Measurements from ENCODE around the gene EHD3. TPM values are rescaled to one million over a fixed set of nuclear protein-coding genes. Genes with fewer than 3 reads are reported as not detected.

The EHD3 gene
- total RNA-seq, 1 donor from 2014 or later: 20.9 TPM

DNA sequence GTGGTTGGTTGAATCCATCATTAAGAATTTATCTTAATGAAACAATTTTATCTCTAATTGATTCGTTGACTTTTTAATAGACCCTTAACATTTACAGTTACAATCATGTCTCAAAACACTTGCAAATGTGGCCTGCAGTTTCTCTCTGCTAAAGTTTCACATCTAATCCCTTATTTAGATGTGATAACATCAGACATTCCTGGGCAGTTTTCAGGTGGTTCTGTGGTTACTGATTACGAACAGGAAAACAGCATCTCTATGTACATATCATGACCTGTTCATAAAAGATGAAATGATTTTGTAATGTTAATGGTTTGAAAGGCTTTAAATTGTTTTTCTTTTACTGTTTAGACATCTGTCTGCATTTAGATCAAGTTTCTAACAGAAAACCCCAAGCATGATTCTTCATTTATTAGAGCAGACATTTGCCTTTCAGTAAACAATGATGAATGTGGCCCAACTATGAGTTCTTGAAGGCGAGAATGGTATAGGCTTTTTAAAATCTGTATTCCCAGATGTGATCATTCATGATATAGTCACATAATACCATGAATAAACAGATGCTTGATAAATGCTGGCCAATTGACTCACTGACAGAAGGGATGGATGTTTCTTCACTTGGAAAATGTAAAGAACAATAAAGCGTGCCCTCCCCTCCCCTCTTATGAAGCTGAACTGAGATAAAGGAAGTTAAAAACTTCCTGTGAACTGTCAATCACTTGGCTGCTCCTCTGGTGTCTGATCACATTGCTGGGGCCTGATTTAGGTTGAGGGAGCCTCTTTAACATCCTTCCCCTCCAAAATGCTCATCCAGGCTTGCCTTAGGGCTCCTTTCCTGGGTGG lies 20.1 kb upstream of the EHD3 start:
- TF ChIP-seq EZH2 (IDR thresholded peaks at IDR 0.05; ENCODE audit: insufficient read depth, low read length): no peak
- TF ChIP-seq, protein P1, sequence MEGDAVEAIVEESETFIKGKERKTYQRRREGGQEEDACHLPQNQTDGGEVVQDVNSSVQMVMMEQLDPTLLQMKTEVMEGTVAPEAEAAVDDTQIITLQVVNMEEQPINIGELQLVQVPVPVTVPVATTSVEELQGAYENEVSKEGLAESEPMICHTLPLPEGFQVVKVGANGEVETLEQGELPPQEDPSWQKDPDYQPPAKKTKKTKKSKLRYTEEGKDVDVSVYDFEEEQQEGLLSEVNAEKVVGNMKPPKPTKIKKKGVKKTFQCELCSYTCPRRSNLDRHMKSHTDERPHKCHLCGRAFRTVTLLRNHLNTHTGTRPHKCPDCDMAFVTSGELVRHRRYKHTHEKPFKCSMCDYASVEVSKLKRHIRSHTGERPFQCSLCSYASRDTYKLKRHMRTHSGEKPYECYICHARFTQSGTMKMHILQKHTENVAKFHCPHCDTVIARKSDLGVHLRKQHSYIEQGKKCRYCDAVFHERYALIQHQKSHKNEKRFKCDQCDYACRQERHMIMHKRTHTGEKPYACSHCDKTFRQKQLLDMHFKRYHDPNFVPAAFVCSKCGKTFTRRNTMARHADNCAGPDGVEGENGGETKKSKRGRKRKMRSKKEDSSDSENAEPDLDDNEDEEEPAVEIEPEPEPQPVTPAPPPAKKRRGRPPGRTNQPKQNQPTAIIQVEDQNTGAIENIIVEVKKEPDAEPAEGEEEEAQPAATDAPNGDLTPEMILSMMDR (IDR thresholded peaks at IDR 0.05; ENCODE audit: insufficient read depth, low read depth, low read length): no peak
- Histone ChIP-seq H3K27me3 (ENCODE audit: insufficient read depth, low read length) (no peaks in the 10 kb centered on the region), H3K79me2 (ENCODE audit: insufficient read depth, low read length) (no peaks in the 10 kb centered on the region), H3K9ac (ENCODE audit: low read length) (no peak overlapping the region), H3K4me2 (ENCODE audit: low read length) (no peak overlapping the region), H3K27ac (ENCODE audit: low read depth, low read length) (no peak overlapping the region), H4K20me1 (ENCODE audit: insufficient read depth, low read length) (no peaks in the 10 kb centered on the region), H3K9me3 (ENCODE audit: insufficient read depth, low read depth, low read length) (no peaks in the 10 kb centered on the region), H2AFZ (ENCODE audit: low read depth, low read length) (no peak overlapping the region), H3K4me3 (ENCODE audit: insufficient read depth, low read depth, low read length) (no peak overlapping the region), H3K4me1 (ENCODE audit: insufficient read depth, low read length) (no peaks in the 10 kb centered on the region), H3K36me3 (ENCODE audit: insufficient read depth, low read length) (no peaks in the 10 kb centered on the region)
- peaks cover 9% of the 10 kb centered on the region for H3K27me3 Mint-ChIP-seq (ENCODE audit: low read depth, unreplicated experiment)
- FAIRE-seq (no peak), DNase-seq (ENCODE audit: low read depth) (no peak)
- H3K27ac Mint-ChIP-seq (ENCODE audit: unreplicated experiment): no peak overlapping the region
- no peaks in the 10 kb centered on the region for H3K9me3 Mint-ChIP-seq (ENCODE audit: unreplicated experiment)
- no peaks in the 10 kb centered on the region for H3K36me3 Mint-ChIP-seq (ENCODE audit: low read depth, unreplicated experiment)
- no peak overlapping the region for H3K4me3 Mint-ChIP-seq (ENCODE audit: unreplicated experiment)
- peaks cover 21% of the 10 kb centered on the region for H3K4me1 Mint-ChIP-seq (ENCODE audit: low read depth, unreplicated experiment)

DNA sequence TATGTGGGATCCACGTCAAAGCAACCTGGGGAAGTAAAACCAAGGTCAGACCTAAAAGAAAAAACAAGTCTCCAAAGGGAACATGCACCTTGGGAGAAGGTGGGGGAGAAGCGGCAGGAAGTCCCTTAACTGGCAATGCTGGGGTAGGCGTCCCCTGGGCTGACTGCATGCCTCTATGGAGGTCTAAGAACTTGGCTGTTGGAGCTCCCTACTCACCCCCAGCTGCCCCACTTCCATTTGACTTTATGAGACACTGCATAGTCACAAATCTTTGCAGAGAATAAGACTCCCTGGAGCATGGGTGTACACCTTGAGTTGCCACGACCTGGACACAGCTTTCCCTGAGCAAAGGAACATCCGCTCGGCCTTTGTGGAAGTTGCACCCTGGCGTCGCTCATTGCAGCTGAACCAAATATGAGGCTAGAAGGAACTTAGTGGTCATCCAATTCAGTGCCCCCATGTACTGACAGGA lies 19.5 kb upstream of the EHD3 start:
- peaks cover 6% of the 10 kb centered on the region for H3K27me3 Mint-ChIP-seq (ENCODE audit: low read depth, unreplicated experiment)
- no peak for FAIRE-seq
- no peak overlapping the region for H3K4me2 ChIP-seq (ENCODE audit: low read length)
- peaks cover 21% of the 10 kb centered on the region for H3K4me1 Mint-ChIP-seq (ENCODE audit: low read depth, unreplicated experiment)
- H3K9me3 ChIP-seq (ENCODE audit: insufficient read depth, low read depth, low read length): no peaks in the 10 kb centered on the region
- no peak overlapping the region for H3K9ac ChIP-seq (ENCODE audit: low read length)
- no peak overlapping the region for H2AFZ ChIP-seq (ENCODE audit: low read depth, low read length)
- no peak for DNase-seq (ENCODE audit: low read depth)
- H3K27me3 ChIP-seq (ENCODE audit: insufficient read depth, low read length): peaks cover 2% of the 10 kb centered on the region
- no peak overlapping the region for H3K4me3 ChIP-seq (ENCODE audit: insufficient read depth, low read depth, low read length)
- no peaks in the 10 kb centered on the region for H3K79me2 ChIP-seq (ENCODE audit: insufficient read depth, low read length)
- H3K36me3 Mint-ChIP-seq (ENCODE audit: low read depth, unreplicated experiment): no peaks in the 10 kb centered on the region
- no peaks in the 10 kb centered on the region for H3K36me3 ChIP-seq (ENCODE audit: insufficient read depth, low read length)
- H3K4me3 Mint-ChIP-seq (ENCODE audit: unreplicated experiment): no peak overlapping the region
- no peak overlapping the region for H3K27ac ChIP-seq (ENCODE audit: low read depth, low read length)
- no peaks in the 10 kb centered on the region for H3K4me1 ChIP-seq (ENCODE audit: insufficient read depth, low read length)
- no peaks in the 10 kb centered on the region for H4K20me1 ChIP-seq (ENCODE audit: insufficient read depth, low read length)
- no peak for TF ChIP-seq EZH2 (IDR thresholded peaks at IDR 0.05; ENCODE audit: insufficient read depth, low read length)
- TF ChIP-seq, protein P1 (IDR thresholded peaks at IDR 0.05; ENCODE audit: insufficient read depth, low read depth, low read length): no peak
- H3K9me3 Mint-ChIP-seq (ENCODE audit: unreplicated experiment): no peaks in the 10 kb centered on the region
- no peak overlapping the region for H3K27ac Mint-ChIP-seq (ENCODE audit: unreplicated experiment)

DNA sequence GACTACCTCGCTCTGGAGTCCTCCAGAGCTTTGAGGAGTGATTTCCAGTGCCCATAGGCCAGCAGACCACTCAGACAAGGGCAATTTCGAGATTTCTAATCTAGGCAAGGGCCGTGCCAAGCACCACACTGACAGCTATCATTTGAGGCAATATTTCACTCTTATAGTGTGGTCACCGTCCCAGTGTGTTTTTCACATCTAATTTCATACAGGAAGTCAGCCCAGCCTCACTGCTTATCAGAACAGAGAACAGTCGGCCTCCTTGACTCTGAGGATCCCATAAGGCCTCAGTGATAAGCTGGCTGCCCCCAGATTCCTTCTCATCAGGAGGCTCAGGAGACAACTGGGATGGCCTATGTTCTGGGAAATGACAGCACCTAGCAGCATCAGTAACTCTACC lies 17.2 kb upstream of the EHD3 start:
- no peaks in the 10 kb centered on the region for H3K9me3 Mint-ChIP-seq (ENCODE audit: unreplicated experiment)
- DNase-seq (ENCODE audit: low read depth) (no peak), FAIRE-seq (no peak)
- H3K79me2 ChIP-seq (ENCODE audit: insufficient read depth, low read length): no peaks in the 10 kb centered on the region
- no peak overlapping the region for H3K4me3 Mint-ChIP-seq (ENCODE audit: unreplicated experiment)
- peaks cover 21% of the 10 kb centered on the region for H3K4me1 Mint-ChIP-seq (ENCODE audit: low read depth, unreplicated experiment)
- no peak overlapping the region for H3K27ac ChIP-seq (ENCODE audit: low read depth, low read length)
- H2AFZ ChIP-seq (ENCODE audit: low read depth, low read length): no peak overlapping the region
- H3K4me3 ChIP-seq (ENCODE audit: insufficient read depth, low read depth, low read length): no peak overlapping the region
- no peaks in the 10 kb centered on the region for H3K4me1 ChIP-seq (ENCODE audit: insufficient read depth, low read length)
- H3K4me2 ChIP-seq (ENCODE audit: low read length): no peak overlapping the region
- H3K27me3 Mint-ChIP-seq (ENCODE audit: low read depth, unreplicated experiment): peaks cover 10% of the 10 kb centered on the region
- H3K27ac Mint-ChIP-seq (ENCODE audit: unreplicated experiment): no peak overlapping the region
- no peaks in the 10 kb centered on the region for H3K36me3 ChIP-seq (ENCODE audit: insufficient read depth, low read length)
- TF ChIP-seq, protein P1 (IDR thresholded peaks at IDR 0.05; ENCODE audit: insufficient read depth, low read depth, low read length): no peak
- no peak for TF ChIP-seq EZH2 (IDR thresholded peaks at IDR 0.05; ENCODE audit: insufficient read depth, low read length)
- no peaks in the 10 kb centered on the region for H4K20me1 ChIP-seq (ENCODE audit: insufficient read depth, low read length)
- no peaks in the 10 kb centered on the region for H3K36me3 Mint-ChIP-seq (ENCODE audit: low read depth, unreplicated experiment)
- H3K27me3 ChIP-seq (ENCODE audit: insufficient read depth, low read length): peaks cover 11% of the 10 kb centered on the region
- H3K9ac ChIP-seq (ENCODE audit: low read length): no peak overlapping the region
- H3K9me3 ChIP-seq (ENCODE audit: insufficient read depth, low read depth, low read length): no peaks in the 10 kb centered on the region
